ENCODE data around the gene ZNF81. TPM values are rescaled to one million over a fixed set of nuclear protein-coding genes. Genes with fewer than 3 reads are reported as not detected.

ZNF81 gene
- polyA plus RNA-seq: 7.0 and 7.7 TPM in 2 replicates
- 27.0 and 30.7 TPM in 2 replicates for polyA minus RNA-seq

- H4K20me1 ChIP-seq (ENCODE audit: insufficient read depth): no peaks in the 10 kb centered on the region
- peak within 1 kb of the TSS; percentile 55 for H3K4me2 ChIP-seq (ENCODE audit: low read length)
- no peaks in the 10 kb centered on the region for H3F3A ChIP-seq (ENCODE audit: insufficient read depth, low read length, poor library complexity, severe bottlenecking)
- H3K36me3 ChIP-seq (ENCODE audit: insufficient read depth, low read length): no peaks in the 10 kb centered on the region
- H3K27ac ChIP-seq (ENCODE audit: low read length): peak within 1 kb of the TSS; percentile 76
- no peaks in the 10 kb centered on the region for H3K9me2 ChIP-seq (ENCODE audit: insufficient read depth, low read length)
- H3K4me3 ChIP-seq (ENCODE audit: low read length): peak within 1 kb of the TSS; percentile 74
- H2AFZ ChIP-seq (ENCODE audit: low read depth, low read length): peak within 1 kb of the TSS; percentile 58
- H3K9ac ChIP-seq (ENCODE audit: low read length): peak within 1 kb of the TSS; percentile 74
- H3K27me3 ChIP-seq (ENCODE audit: insufficient read depth, low read depth, low read length): no peaks in the 10 kb centered on the region
- H3K79me2 ChIP-seq (replicated peaks; ENCODE audit: insufficient read depth, low read length): no peaks in the 10 kb centered on the region
- H3K9me3 ChIP-seq (ENCODE audit: low read length): no peaks in the 10 kb centered on the region
- peak; percentile 61 for TF ChIP-seq REST (IDR thresholded peaks at IDR 0.05; ENCODE audit: borderline replicate concordance)
- no peak for TF ChIP-seq EP300 (conservative IDR thresholded peaks at IDR 0.05; ENCODE audit: poor library complexity, severe bottlenecking)
- no peak for TF ChIP-seq CTCF (IDR thresholded peaks at IDR 0.05; ENCODE audit: poor library complexity, severe bottlenecking)
- no peak for TF ChIP-seq EZH2 (IDR thresholded peaks at IDR 0.05; ENCODE audit: borderline replicate concordance, insufficient read depth, low read length, poor library complexity, severe bottlenecking)
- TF ChIP-seq POLR2AphosphoS5 (IDR thresholded peaks at IDR 0.05): peak; percentile 59
- peak; percentile 75 for TF ChIP-seq TAF1 (IDR thresholded peaks at IDR 0.05; ENCODE audit: low read depth)
- peak; percentile 89 for TF ChIP-seq MXI1 (conservative IDR thresholded peaks at IDR 0.05; ENCODE audit: poor library complexity, severe bottlenecking)
- no peak for TF ChIP-seq RAD21 (conservative IDR thresholded peaks at IDR 0.05)
- TF ChIP-seq SMC3 (conservative IDR thresholded peaks at IDR 0.05; ENCODE audit: poor library complexity): peak; percentile 13
Measured at GRCh38 chrX:47836164-47837072, at the start of gene ZNF81. TSS of gene ZNF81 (plus strand) at chrX:47836902. CDS start at chrX:47846268, 9,366 bp downstream.

GRCh38 chrX:47796433-47796906 is 40.2 kb upstream of the ZNF81 start:
- no peak overlapping the region for H3K4me3 ChIP-seq (ENCODE audit: low read length)
- no peak overlapping the region for H2AFZ ChIP-seq (ENCODE audit: low read depth, low read length)
- H3K4me2 ChIP-seq (ENCODE audit: low read length): no peak overlapping the region
- no peaks in the 10 kb centered on the region for H3K9me2 ChIP-seq (ENCODE audit: insufficient read depth, low read length)
- TF ChIP-seq SMC3 (conservative IDR thresholded peaks at IDR 0.05; ENCODE audit: poor library complexity): no peak
- no peak for TF ChIP-seq CTCF (IDR thresholded peaks at IDR 0.05; ENCODE audit: poor library complexity, severe bottlenecking)
- TF ChIP-seq MXI1 (conservative IDR thresholded peaks at IDR 0.05; ENCODE audit: poor library complexity, severe bottlenecking): no peak
- TF ChIP-seq POLR2AphosphoS5 (IDR thresholded peaks at IDR 0.05): no peak
- TF ChIP-seq EZH2 (IDR thresholded peaks at IDR 0.05; ENCODE audit: borderline replicate concordance, insufficient read depth, low read length, poor library complexity, severe bottlenecking): no peak
- no peak for TF ChIP-seq EP300 (conservative IDR thresholded peaks at IDR 0.05; ENCODE audit: poor library complexity, severe bottlenecking)
- no peak for TF ChIP-seq REST (IDR thresholded peaks at IDR 0.05; ENCODE audit: borderline replicate concordance)
- TF ChIP-seq TAF1 (IDR thresholded peaks at IDR 0.05; ENCODE audit: low read depth): no peak
- TF ChIP-seq RAD21 (conservative IDR thresholded peaks at IDR 0.05): no peak
- H3K27me3 ChIP-seq (ENCODE audit: insufficient read depth, low read depth, low read length): no peaks in the 10 kb centered on the region
- H3K36me3 ChIP-seq (ENCODE audit: insufficient read depth, low read length): no peaks in the 10 kb centered on the region
- no peak overlapping the region for H3K9ac ChIP-seq (ENCODE audit: low read length)
- H3K9me3 ChIP-seq (ENCODE audit: low read length): no peaks in the 10 kb centered on the region
- no peak overlapping the region for H3K27ac ChIP-seq (ENCODE audit: low read length)
- H3K79me2 ChIP-seq (replicated peaks; ENCODE audit: insufficient read depth, low read length): no peaks in the 10 kb centered on the region
- no peaks in the 10 kb centered on the region for H4K20me1 ChIP-seq (ENCODE audit: insufficient read depth)
- H3F3A ChIP-seq (ENCODE audit: insufficient read depth, low read length, poor library complexity, severe bottlenecking): no peaks in the 10 kb centered on the region
